WTC11 (cell line): ENCODE measurements around the gene MOV10L1.

Source experiments
- CTCF ChIP-seq: fragments of 200-600 bp; IDR thresholded peaks from 2 replicates; pipeline ENCODE4 v1.8.0; 2022; ENCODE audit warnings: antibody characterized with exemption
- ETV6 ChIP-seq: sonication (generic); formaldehyde crosslinking; IDR thresholded peaks from 2 replicates; pipeline ENCODE4 v1.8.1; 2022; ENCODE audit warnings: mild to moderate bottlenecking, missing genetic modification reagents
- GRHL2 ChIP-seq: fragments of 250-450 bp; sonication (Bioruptor Pico); IDR thresholded peaks from 2 replicates; pipeline ENCODE4 v1.8.0; 2022; ENCODE audit warnings: mild to moderate bottlenecking, moderate library complexity; ENCODE audit not compliant: insufficient replicate concordance, severe bottlenecking
- HMGXB4 ChIP-seq: sonication (generic); formaldehyde crosslinking; IDR thresholded peaks from 2 replicates; pipeline ENCODE4 v1.8.1; 2023; ENCODE audit warnings: mild to moderate bottlenecking, moderate library complexity, missing genetic modification reagents
- MYBL2 ChIP-seq: sonication (generic); formaldehyde crosslinking; IDR thresholded peaks from 2 replicates; pipeline ENCODE4 v1.8.1; 2023; ENCODE audit warnings: mild to moderate bottlenecking, moderate library complexity, missing genetic modification reagents
- NFE2L1 ChIP-seq: sonication (generic); formaldehyde crosslinking; IDR thresholded peaks from 2 replicates; pipeline ENCODE4 v1.8.1; 2023; ENCODE audit warnings: missing genetic modification reagents
- SMAD3 ChIP-seq: sonication (generic); formaldehyde crosslinking; IDR thresholded peaks from 2 replicates; pipeline ENCODE4 v1.8.0; 2022; ENCODE audit warnings: missing genetic modification reagents, mild to moderate bottlenecking, borderline replicate concordance
- TCF7 ChIP-seq: sonication (generic); formaldehyde crosslinking; IDR thresholded peaks from 2 replicates; pipeline ENCODE4 v1.8.0; 2022; ENCODE audit warnings: mild to moderate bottlenecking, low read depth, missing genetic modification reagents, moderate library complexity
- USF2 ChIP-seq: sonication (generic); formaldehyde crosslinking; IDR thresholded peaks from 2 replicates; pipeline ENCODE4 v1.8.1; 2023; ENCODE audit warnings: mild to moderate bottlenecking, missing genetic modification reagents, moderate library complexity
- ZMAT4 ChIP-seq: fragments of 250-450 bp; sonication (Bioruptor Pico); IDR thresholded peaks from 2 replicates; pipeline ENCODE4 v1.9.0; 2021; ENCODE audit warnings: mild to moderate bottlenecking
- ZNF121 ChIP-seq: sonication (generic); formaldehyde crosslinking; IDR thresholded peaks from 2 replicates; pipeline ENCODE4 v1.8.0; 2023; ENCODE audit warnings: missing genetic modification reagents
- ZNF138 ChIP-seq: sonication (generic); formaldehyde crosslinking; conservative IDR thresholded peaks from 2 replicates; pipeline ENCODE4 v1.8.1; 2022; ENCODE audit warnings: mild to moderate bottlenecking, moderate library complexity, missing genetic modification reagents
- ZNF532 ChIP-seq: fragments of 250-450 bp; sonication (Bioruptor Pico); IDR thresholded peaks from 2 replicates; pipeline ENCODE4 v1.9.0; 2021; ENCODE audit warnings: mild to moderate bottlenecking, borderline replicate concordance

- TF ChIP-seq CTCF (no peak), ZNF138 (no peak), USF2 (no peak), MYBL2 (CRISPR knock-in tag) (no peak), ETV6 (CRISPR knock-in tag) (no peak), ZNF121 (CRISPR knock-in tag) (no peak), NFE2L1 (CRISPR knock-in tag) (no peak), ZNF532 (no peak), HMGXB4 (no peak), GRHL2 (CRISPR knock-in tag) (no peak), TCF7 (CRISPR knock-in tag) (no peak), SMAD3 (CRISPR knock-in tag) (no peak), ZMAT4 (CRISPR knock-in tag) (no peak)
Measured at GRCh38 chr22:50131894-50132293, 42.1 kb downstream of the MOV10L1 start.
